HG02970 (cell line): ENCODE data around the gene RNF31.
A peak's percentile ranks its signal among the peaks of the same experiment; 100 is the strongest.
"Not testable (repeated sequence)": the region's sequence is repeated elsewhere in the genome, so short reads cannot be mapped to it uniquely, and the experiment has no call there.

ENCODE experiments used
- ATAC-seq: cut with Tn5 transposase; IDR thresholded peaks from one replicate; pipeline ENCODE4 v1.9.1; 2021; ENCODE audit warnings: mild to moderate bottlenecking, moderate library complexity, moderate number of reproducible peaks; ENCODE audit not compliant: unreplicated experiment, low FRiP score

Gene RNF31

DNA sequence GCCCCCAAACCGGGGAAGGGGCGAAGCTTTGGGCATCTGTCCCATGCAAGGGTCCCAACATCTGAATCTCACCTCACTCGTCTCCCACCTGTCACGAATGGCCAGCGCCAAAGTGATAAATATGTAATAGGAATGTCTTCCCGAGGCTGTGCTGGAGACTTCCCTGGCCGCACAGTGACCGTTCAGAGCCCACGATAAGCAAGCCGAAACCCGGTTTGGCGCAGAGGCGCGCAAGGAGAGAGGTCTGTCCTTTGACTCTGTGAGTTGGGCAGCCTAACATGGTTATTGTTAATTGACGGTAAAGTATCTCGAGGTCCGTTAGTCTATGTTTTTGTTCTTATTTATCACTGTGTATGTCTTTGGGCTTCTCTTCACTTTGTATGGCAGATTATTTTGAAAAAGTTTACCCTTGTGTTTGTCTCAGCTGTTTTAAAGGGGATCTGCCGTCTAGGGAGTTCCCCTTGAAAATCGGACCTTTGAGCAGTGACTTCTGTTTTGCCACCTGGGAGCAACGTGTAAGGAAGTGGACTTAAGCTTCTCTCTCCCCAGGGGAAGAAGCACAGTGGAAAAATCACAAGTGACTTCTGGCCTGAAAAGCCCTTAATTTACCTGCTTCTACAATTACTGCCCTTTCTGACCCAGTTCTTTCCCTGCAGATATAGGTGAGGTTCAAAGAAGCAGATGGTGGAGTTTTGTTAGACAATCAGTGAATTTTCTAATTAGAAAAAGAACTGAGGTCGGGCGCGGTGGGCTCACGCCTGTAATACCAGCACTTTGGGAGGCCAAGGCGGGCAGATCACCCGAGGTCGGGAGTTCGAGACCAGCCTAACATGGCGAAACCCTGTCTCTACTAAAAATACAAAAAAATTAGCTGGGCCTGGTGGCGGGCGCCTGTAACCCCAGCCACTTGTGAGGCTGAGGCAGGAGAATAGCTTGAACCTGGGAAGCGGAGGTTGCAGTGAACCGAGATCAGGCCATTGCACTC is 49.1 kb downstream of the RNF31 start:
- peak; percentile 26 for ATAC-seq

DNA sequence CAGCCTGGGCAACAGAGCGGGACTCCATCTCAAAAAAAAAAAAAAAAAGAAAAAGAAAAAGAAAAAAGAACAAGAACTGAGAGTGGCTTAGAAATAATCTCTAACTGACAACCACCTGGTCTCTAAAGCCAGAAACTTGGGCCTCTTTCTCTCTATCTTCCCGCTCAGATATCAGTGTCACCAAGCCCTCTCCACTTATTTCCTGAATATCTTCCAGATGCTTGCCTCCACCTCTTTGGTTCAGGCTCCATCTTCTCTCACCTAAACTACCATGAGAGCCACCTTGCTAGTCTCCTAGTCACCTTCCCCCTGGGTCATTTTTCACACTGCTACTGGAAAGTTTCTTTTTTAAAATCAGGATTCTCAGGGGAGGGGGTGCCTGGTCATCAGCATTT is 49.8 kb downstream of the RNF31 start:
- ATAC-seq: no peak

DNA sequence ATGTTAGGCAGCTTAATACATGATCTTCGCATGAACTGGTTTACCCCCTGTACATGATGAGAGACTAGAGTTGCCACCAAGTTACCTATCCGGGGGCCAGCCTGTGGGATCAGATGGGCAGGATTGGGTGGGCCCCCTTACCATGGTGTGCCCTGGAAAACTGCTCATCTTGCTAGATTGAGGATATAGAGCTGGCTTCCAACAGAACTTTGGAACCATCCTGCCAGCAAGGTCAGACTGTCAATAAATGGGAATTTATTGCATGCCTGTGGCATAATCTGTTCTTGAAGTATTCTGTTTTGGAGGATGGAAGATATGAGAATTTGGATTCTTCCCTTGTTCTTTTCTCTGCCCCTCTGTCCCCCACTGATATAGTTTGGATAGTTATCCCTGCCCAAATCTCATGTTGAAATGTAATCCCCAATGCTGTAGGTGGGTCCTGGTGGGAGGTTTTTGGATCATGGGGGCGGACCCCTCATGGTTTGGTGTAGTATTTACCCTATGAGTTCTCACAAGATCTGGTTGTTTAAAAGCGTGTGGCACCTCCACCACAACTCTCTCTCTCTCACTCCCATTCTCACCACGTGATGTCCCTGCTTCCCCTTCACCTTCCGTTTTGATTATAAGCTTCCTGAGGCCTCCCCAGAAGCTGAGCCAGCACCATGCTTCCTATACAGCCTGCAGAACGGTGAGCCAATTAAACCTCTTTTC is 51.7 kb downstream of the RNF31 start:
- ATAC-seq: no peak

DNA sequence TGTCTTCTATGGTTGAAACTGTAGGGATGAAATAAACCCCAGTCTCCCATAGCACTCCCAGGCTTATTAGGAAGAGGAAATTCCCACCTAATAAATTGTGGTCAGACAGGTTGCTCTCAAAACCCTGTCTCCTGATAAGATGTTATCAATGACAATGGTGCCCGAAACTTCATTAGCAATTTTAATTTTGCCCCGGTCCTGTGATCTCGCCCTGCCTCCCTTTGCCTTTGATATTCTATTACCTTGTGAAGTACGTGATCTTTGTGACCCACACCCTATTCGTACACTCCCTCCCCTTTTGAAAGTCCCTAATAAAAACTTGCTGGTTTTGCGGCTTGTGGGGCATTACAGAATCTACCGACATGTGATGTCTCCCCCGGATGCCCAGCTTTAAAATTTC is 55.2 kb downstream of the RNF31 start:
- not testable (repeated sequence) for ATAC-seq

DNA sequence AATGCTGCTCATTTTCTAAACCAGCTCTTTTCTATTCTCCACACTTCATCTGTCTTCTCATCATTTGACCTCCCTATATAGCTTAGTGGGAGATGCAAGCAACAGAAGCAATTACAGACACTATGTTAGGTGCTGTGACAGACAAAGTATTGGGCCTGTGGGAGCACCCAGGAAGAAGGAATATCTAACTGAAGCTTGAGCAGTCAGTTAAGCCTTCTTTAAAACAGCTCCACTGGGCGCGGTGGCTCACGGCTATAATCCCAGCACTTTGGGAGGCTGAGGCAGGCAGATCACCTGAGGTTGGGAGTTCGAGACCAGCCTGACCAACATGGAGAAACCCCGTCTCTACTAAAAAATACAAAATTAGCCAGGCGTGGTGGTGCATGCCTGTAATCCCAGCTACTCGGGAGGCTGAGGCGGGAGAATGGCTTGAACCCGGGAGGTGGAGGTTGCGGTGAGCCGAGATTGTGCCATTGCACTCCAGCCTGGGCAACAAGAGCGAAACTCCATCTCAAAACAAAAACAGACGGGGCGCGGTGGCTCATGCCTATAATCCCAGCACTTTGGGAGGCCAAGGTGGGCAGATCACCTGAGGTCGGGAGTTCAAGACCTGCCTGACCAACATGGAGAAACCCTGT is 56.1 kb downstream of the RNF31 start:
- not testable (repeated sequence) for ATAC-seq

DNA sequence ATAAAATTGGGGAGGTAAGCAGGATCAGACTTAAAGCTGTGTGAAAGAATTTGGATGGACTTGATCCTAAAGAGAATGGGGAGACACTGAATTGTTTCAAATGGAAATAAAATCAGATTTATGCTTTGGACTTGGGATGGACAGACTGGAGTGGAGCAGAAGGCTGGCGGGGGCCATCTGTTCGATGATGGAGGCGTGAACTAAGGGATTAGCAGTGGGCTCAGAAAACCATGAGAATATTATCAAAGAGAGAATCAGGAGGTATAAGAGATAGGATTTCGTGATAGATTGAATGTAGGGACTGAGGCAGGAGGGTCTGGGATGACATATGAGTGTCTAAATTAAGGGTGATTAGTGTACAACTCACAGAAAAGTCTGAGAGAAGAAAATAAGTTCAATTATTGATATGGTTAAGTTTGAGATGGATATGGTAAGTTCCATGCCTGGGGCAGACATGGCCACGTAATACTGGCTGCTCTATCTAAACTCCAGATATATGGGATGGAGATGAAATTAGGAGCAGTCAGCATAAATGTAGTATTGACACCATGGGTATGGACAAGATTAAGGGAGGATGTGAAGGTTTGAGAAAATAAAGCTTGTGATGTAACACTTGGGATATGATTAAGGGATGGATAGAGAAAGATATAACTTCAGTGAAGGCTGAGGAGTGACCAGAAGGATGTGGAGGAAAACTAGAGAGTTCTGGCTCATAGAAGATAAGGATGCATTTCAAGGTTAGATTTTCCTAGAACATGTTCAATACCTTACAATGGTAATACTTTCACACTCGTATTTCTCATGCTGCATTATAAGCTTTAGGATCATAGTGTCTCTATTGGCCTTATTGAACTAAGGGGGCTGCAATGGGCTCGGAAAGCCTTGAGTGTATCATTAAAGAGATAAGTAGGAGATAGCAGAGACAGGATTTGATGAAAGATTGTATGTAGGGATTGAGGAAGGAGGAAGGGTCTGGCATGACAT is 57.2 kb downstream of the RNF31 start:
- no peak for ATAC-seq

DNA sequence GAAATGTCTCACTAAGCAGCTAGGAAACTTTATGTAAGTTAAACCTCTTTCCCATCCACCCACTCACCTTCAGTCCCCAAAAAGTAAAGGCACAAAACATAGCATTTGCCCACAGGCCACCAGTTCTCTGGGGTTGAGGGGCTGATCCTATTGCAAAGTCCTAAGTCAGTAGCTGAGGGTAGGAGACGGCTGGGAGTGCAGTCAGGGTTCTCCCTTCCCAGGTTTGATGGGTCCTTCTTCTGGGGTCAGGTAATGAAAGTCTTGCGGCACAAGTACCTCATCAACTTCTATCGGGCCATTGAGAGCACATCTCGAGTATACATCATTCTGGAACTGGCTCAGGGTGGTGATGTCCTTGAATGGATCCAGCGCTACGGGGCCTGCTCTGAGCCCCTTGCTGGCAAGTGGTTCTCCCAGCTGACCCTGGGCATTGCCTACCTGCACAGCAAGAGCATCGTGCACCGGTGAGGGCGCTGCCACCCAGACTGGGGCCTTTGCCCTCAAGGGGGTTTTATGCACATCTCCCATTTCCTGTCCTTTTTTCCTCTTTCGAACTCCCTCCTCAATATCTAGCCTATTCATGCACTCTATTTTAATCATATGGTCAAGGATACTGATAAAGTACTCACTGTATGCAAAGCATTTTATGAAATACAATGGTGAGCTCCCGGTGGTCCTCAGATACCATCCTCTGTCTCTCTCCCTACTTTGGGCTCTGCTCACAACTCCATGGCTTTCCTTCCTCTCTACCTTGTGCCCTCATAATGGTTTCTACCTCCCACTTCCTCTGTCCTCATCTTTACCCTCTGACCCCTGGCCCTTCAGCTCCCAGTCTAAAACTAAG is 59.2 kb downstream of the RNF31 start:
- ATAC-seq: no peak

DNA sequence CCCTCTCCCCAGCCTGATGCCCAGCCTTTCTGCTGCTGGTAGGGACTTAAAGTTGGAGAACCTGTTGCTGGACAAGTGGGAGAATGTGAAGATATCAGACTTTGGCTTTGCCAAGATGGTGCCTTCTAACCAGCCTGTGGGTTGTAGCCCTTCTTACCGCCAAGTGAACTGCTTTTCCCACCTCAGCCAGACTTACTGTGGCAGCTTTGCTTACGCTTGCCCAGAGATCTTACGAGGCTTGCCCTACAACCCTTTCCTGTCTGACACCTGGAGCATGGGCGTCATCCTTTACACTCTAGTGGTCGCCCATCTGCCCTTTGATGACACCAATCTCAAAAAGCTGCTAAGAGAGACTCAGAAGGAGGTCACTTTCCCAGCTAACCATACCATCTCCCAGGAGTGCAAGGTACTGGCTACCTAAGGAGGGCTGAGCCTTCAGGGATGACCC is 59.8 kb downstream of the RNF31 start:
- ATAC-seq: no peak

DNA sequence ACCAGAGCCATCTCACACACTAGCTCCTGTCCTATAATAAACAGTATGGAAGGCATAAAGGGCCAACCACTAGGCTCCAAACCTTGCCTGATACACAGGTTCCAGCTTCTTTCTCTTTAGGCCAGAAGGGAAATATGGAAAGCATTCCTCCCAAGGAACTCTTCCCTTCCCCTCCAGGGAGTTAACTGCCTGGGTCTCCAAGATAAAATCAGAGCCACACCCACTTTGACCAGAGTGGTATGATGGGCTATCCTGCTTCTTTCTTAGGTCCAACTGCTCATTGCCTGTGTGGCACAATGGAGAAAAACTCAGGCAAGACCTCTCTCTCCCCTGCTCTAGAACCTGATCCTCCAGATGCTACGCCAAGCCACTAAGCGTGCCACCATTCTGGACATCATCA is 60.3 kb downstream of the RNF31 start:
- no peak for ATAC-seq
